Measurements from ENCODE around the gene FXYD6.
"Not testable (repeated sequence)": the region's sequence is repeated elsewhere in the genome, so short reads cannot be mapped to it uniquely, and the experiment has no call there.

The FXYD6 gene

GRCh38 chr11:117876341-117877119 is at the start of gene FXYD6:
TSS of gene FXYD6 (minus strand) at chr11:117876658. CDS start at chr11:117842776, 33,882 bp downstream.
- no peak for DNase-seq (ENCODE audit: low read depth)

GRCh38 chr11:117926166-117926565 is 49.7 kb upstream of the FXYD6 start:
- DNase-seq (ENCODE audit: low read depth), result not testable (repeated sequence)

- DNase-seq (ENCODE audit: low read depth), result no peak
Observed at GRCh38 chr11:117925198-117925925, 48.9 kb upstream of the FXYD6 start.

- no peak for DNase-seq (ENCODE audit: low read depth)
Observed at GRCh38 chr11:117924631-117925170, 48.2 kb upstream of the FXYD6 start.

- no peak for DNase-seq (ENCODE audit: low read depth)
Observed at GRCh38 chr11:117923773-117924172, 47.3 kb upstream of the FXYD6 start.

- no peak for DNase-seq (ENCODE audit: low read depth)
Observed at GRCh38 chr11:117923275-117923674, 46.8 kb upstream of the FXYD6 start.

GRCh38 chr11:117921893-117922292 is 45.4 kb upstream of the FXYD6 start:
- DNase-seq (ENCODE audit: low read depth), result no peak

GRCh38 chr11:117921456-117921855 is 45.0 kb upstream of the FXYD6 start:
- no peak for DNase-seq (ENCODE audit: low read depth)

GRCh38 chr11:117919781-117920221 is 43.3 kb upstream of the FXYD6 start:
- DNase-seq (ENCODE audit: low read depth), result no peak

- DNase-seq (ENCODE audit: low read depth), result no peak
Observed at GRCh38 chr11:117919341-117919740, 42.9 kb upstream of the FXYD6 start.

GRCh38 chr11:117918366-117919255 is 42.2 kb upstream of the FXYD6 start:
- DNase-seq (ENCODE audit: low read depth), result no peak

- DNase-seq (ENCODE audit: low read depth), result no peak
Observed at GRCh38 chr11:117917591-117918151, 41.2 kb upstream of the FXYD6 start.

GRCh38 chr11:117916956-117917355 is 40.5 kb upstream of the FXYD6 start:
- no peak for DNase-seq (ENCODE audit: low read depth)

GRCh38 chr11:117915672-117916235 is 39.3 kb upstream of the FXYD6 start:
- no peak for DNase-seq (ENCODE audit: low read depth)

GRCh38 chr11:117914991-117915618 is 38.6 kb upstream of the FXYD6 start:
- DNase-seq (ENCODE audit: low read depth), result no peak

- no peak for DNase-seq (ENCODE audit: low read depth)
Observed at GRCh38 chr11:117914398-117914761, 37.9 kb upstream of the FXYD6 start.

- no peak for DNase-seq (ENCODE audit: low read depth)
Observed at GRCh38 chr11:117913736-117914397, 37.4 kb upstream of the FXYD6 start.

GRCh38 chr11:117912497-117912896 is 36.0 kb upstream of the FXYD6 start:
- no peak for DNase-seq (ENCODE audit: low read depth)

GRCh38 chr11:117911694-117912093 is 35.2 kb upstream of the FXYD6 start:
- no peak for DNase-seq (ENCODE audit: low read depth)

GRCh38 chr11:117910941-117911655 is 34.6 kb upstream of the FXYD6 start:
- DNase-seq (ENCODE audit: low read depth), result no peak
